ENCODE data around the gene CDR2.
A peak's percentile ranks its signal among the peaks of the same experiment; 100 is the strongest.

The CDR2 gene

DNA sequence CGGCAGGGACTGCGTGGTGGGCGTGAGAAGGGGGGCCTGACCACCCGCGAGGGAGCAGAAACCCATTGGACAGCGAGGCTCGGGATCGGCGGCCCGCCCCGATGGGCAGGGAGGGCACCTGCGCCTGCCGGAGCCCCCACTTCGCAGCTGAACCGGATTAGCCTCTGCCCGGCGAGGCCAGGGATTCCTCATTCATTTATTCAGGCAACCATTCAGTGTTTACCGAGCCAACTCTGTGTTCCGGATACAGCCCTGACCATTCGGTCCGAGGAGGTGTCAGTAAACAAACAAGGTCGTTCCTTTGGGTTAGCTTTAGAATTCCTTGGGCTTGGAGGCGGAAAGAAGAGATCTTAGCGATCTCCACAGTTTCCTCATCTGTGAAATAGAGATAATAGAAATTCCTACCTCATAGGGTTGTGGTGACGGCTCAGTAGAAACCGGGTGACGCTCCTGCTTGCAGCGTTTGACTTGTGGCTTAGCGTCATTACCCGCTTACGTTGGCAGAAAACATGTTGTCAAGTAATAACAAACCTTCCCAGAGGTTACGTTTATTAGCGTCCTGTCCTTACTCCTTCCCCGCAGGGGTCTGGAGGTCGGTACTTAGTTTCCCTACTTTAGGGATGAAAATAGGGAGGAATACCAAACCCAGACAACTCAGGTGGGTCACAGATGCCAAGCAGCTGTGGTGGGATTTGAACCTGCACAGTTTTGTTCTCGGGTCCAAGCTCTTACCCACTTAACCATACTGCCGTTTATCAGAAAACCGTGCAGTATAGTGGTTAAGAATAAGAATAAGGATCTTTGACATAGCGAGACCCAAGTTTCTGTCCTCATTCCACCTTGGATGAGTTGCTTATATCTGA is 76.3 kb downstream of the CDR2 start (continued):
- TF ChIP-seq ZNF174 (tag by site-specific recombination; IDR thresholded peaks at IDR 0.05) (no peak), SP3 (tag by site-specific recombination; IDR thresholded peaks at IDR 0.05) (peak; percentile 6), ZNF138 (tag by site-specific recombination; IDR thresholded peaks at IDR 0.05; ENCODE audit: borderline replicate concordance) (no peak), SALL2 (tag by site-specific recombination; IDR thresholded peaks at IDR 0.05; ENCODE audit: borderline replicate concordance) (no peak), KLF9 (tag by site-specific recombination; IDR thresholded peaks at IDR 0.05; ENCODE audit: low read depth) (peak; percentile 41; the same call in 1 of the 2 replicates), ZNF600 (tag by site-specific recombination; IDR thresholded peaks at IDR 0.05) (peak; percentile 95), KLF8 (tag by site-specific recombination; IDR thresholded peaks at IDR 0.05) (peak; percentile 76; the same call in 1 of the 2 replicates), SP7 (tag by site-specific recombination; IDR thresholded peaks at IDR 0.05) (peak; percentile 89), ZNF544 (tag by site-specific recombination; IDR thresholded peaks at IDR 0.05) (no peak), SCRT2 (tag by site-specific recombination; IDR thresholded peaks at IDR 0.05) (peak; percentile 41), ZBTB20 (tag by site-specific recombination; IDR thresholded peaks at IDR 0.05) (peak; percentile 37; the same call in 1 of the 2 replicates), ZNF768 (tag by site-specific recombination; IDR thresholded peaks at IDR 0.05) (0 out of 2 replicates have a peak, but pooled peaks have one; percentile 54), ZXDB (tag by site-specific recombination; IDR thresholded peaks at IDR 0.05) (peak; percentile 76), ZNF202 (tag by site-specific recombination; IDR thresholded peaks at IDR 0.05; ENCODE audit: borderline replicate concordance) (no peak), ZNF621 (tag by site-specific recombination; IDR thresholded peaks at IDR 0.05) (no peak), ZNF48 (tag by site-specific recombination; IDR thresholded peaks at IDR 0.05) (no peak), ZNF214 (tag by site-specific recombination; IDR thresholded peaks at IDR 0.05; ENCODE audit: borderline replicate concordance) (no peak), ZNF670 (tag by site-specific recombination; IDR thresholded peaks at IDR 0.05; ENCODE audit: low read depth) (no peak), ZNF623 (tag by site-specific recombination; IDR thresholded peaks at IDR 0.05) (peak; percentile 31; the same call in 1 of the 2 replicates), ZNF677 (tag by site-specific recombination; IDR thresholded peaks at IDR 0.05) (no peak)
- TF ChIP-seq, protein P1, sequence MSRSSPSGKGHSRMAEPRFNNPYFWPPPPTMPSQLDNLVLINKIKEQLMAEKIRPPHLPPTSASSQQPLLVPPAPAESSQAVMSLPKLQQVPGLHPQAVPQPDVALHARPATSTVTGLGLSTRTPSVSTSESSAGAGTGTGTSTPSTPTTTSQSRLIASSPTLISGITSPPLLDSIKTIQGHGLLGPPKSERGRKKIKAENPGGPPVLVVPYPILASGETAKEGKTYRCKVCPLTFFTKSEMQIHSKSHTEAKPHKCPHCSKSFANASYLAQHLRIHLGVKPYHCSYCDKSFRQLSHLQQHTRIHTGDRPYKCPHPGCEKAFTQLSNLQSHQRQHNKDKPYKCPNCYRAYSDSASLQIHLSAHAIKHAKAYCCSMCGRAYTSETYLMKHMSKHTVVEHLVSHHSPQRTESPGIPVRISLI (tag by site-specific recombination; IDR thresholded peaks at IDR 0.05), result no peak
- TF ChIP-seq, protein P2, sequence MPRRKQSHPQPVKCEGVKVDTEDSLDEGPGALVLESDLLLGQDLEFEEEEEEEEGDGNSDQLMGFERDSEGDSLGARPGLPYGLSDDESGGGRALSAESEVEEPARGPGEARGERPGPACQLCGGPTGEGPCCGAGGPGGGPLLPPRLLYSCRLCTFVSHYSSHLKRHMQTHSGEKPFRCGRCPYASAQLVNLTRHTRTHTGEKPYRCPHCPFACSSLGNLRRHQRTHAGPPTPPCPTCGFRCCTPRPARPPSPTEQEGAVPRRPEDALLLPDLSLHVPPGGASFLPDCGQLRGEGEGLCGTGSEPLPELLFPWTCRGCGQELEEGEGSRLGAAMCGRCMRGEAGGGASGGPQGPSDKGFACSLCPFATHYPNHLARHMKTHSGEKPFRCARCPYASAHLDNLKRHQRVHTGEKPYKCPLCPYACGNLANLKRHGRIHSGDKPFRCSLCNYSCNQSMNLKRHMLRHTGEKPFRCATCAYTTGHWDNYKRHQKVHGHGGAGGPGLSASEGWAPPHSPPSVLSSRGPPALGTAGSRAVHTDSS (tag by site-specific recombination; IDR thresholded peaks at IDR 0.05), result peak; percentile 71
- TF ChIP-seq, protein P3, sequence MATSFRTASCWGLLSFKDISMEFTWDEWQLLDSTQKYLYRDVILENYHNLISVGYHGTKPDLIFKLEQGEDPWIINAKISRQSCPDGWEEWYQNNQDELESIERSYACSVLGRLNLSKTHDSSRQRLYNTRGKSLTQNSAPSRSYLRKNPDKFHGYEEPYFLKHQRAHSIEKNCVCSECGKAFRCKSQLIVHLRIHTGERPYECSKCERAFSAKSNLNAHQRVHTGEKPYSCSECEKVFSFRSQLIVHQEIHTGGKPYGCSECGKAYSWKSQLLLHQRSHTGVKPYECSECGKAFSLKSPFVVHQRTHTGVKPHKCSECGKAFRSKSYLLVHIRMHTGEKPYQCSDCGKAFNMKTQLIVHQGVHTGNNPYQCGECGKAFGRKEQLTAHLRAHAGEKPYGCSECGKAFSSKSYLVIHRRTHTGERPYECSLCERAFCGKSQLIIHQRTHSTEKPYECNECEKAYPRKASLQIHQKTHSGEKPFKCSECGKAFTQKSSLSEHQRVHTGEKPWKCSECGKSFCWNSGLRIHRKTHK (tag by site-specific recombination; IDR thresholded peaks at IDR 0.05), result no peak
- TF ChIP-seq, protein P4, sequence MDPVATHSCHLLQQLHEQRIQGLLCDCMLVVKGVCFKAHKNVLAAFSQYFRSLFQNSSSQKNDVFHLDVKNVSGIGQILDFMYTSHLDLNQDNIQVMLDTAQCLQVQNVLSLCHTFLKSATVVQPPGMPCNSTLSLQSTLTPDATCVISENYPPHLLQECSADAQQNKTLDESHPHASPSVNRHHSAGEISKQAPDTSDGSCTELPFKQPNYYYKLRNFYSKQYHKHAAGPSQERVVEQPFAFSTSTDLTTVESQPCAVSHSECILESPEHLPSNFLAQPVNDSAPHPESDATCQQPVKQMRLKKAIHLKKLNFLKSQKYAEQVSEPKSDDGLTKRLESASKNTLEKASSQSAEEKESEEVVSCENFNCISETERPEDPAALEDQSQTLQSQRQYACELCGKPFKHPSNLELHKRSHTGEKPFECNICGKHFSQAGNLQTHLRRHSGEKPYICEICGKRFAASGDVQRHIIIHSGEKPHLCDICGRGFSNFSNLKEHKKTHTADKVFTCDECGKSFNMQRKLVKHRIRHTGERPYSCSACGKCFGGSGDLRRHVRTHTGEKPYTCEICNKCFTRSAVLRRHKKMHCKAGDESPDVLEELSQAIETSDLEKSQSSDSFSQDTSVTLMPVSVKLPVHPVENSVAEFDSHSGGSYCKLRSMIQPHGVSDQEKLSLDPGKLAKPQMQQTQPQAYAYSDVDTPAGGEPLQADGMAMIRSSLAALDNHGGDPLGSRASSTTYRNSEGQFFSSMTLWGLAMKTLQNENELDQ (tag by site-specific recombination; IDR thresholded peaks at IDR 0.05; ENCODE audit: low read depth), result no peak
- TF ChIP-seq, protein P5, sequence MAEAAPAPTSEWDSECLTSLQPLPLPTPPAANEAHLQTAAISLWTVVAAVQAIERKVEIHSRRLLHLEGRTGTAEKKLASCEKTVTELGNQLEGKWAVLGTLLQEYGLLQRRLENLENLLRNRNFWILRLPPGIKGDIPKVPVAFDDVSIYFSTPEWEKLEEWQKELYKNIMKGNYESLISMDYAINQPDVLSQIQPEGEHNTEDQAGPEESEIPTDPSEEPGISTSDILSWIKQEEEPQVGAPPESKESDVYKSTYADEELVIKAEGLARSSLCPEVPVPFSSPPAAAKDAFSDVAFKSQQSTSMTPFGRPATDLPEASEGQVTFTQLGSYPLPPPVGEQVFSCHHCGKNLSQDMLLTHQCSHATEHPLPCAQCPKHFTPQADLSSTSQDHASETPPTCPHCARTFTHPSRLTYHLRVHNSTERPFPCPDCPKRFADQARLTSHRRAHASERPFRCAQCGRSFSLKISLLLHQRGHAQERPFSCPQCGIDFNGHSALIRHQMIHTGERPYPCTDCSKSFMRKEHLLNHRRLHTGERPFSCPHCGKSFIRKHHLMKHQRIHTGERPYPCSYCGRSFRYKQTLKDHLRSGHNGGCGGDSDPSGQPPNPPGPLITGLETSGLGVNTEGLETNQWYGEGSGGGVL (tag by site-specific recombination; IDR thresholded peaks at IDR 0.05), result no peak
- TF ChIP-seq, protein P6, sequence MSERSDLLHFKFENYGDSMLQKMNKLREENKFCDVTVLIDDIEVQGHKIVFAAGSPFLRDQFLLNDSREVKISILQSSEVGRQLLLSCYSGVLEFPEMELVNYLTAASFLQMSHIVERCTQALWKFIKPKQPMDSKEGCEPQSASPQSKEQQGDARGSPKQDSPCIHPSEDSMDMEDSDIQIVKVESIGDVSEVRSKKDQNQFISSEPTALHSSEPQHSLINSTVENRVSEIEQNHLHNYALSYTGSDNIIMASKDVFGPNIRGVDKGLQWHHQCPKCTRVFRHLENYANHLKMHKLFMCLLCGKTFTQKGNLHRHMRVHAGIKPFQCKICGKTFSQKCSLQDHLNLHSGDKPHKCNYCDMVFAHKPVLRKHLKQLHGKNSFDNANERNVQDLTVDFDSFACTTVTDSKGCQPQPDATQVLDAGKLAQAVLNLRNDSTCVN (tag by site-specific recombination; optimal IDR thresholded peaks at IDR 0.05), result no peak
- TF ChIP-seq, protein P7, sequence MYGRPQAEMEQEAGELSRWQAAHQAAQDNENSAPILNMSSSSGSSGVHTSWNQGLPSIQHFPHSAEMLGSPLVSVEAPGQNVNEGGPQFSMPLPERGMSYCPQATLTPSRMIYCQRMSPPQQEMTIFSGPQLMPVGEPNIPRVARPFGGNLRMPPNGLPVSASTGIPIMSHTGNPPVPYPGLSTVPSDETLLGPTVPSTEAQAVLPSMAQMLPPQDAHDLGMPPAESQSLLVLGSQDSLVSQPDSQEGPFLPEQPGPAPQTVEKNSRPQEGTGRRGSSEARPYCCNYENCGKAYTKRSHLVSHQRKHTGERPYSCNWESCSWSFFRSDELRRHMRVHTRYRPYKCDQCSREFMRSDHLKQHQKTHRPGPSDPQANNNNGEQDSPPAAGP (tag by site-specific recombination; IDR thresholded peaks at IDR 0.05), result peak; percentile 81
